HFF-Myc (cell line): ENCODE results near the gene SEZ6.
A peak's percentile ranks its signal among the peaks of the same experiment; 100 is the strongest.

ENCODE experiments used
- DNase-seq: peaks from one replicate; pipeline ENCODE4 v3.0.0-alpha.2; 2011; ENCODE audit warnings: low read depth; ENCODE audit errors: extremely low read depth
- H3K4me3 ChIP-seq: replicated peaks from 2 replicates; pipeline ENCODE4 v1.5.1; 2011; ENCODE audit warnings: low read depth, mild to moderate bottlenecking, control low read depth, low read length
- CTCF ChIP-seq: IDR thresholded peaks from 2 replicates; pipeline ENCODE4 v1.5.1; 2012; ENCODE audit warnings: mild to moderate bottlenecking, low read depth, low read length, control low read depth; ENCODE audit errors: missing control alignments

Gene SEZ6

GRCh38 chr17:29048440-29049368 is 42.9 kb upstream of the SEZ6 start:
- no peak for TF ChIP-seq CTCF
- H3K4me3 ChIP-seq = no peak overlapping the region
- DNase-seq = no peak

- DNase-seq = no peak
- no peak overlapping the region for H3K4me3 ChIP-seq
- no peak for TF ChIP-seq CTCF
These were observed 40.6 kb upstream of the SEZ6 start for GRCh38 chr17:29046473-29046839.

- DNase-seq = no peak
- TF ChIP-seq CTCF = no peak
- H3K4me3 ChIP-seq = no peak overlapping the region
These were observed 40.1 kb upstream of the SEZ6 start for GRCh38 chr17:29045734-29046472.

- no peak overlapping the region for H3K4me3 ChIP-seq
- no peak for DNase-seq
- no peak for TF ChIP-seq CTCF
These were observed 39.2 kb upstream of the SEZ6 start for GRCh38 chr17:29045026-29045425.

- TF ChIP-seq CTCF = no peak
- DNase-seq = no peak
- H3K4me3 ChIP-seq = no peak overlapping the region
These were observed 37.8 kb upstream of the SEZ6 start for GRCh38 chr17:29043539-29044145.

GRCh38 chr17:29042679-29043538 is 37.1 kb upstream of the SEZ6 start, which contains the start of gene PIPOX:
Gene PIPOX, plus strand, starts transcription at chr17:29043141. Its CDS starts 85 bp downstream, at chr17:29043226.
- peak; percentile 11 for TF ChIP-seq CTCF
- peak; percentile 11 for DNase-seq
- H3K4me3 ChIP-seq = no peak within 1 kb of the TSS
